HUES64 (cell line): ENCODE results near the gene NDUFAF2.
"Not testable (repeated sequence)": the region's sequence is repeated elsewhere in the genome, so short reads cannot be mapped to it uniquely, and the experiment has no call there.

Experiments used
- H3K27ac ChIP-seq: 2 replicates; pipeline ENCODE4 v1.7.0; 2013; ENCODE audit warnings: low read depth, low read length, inconsistent platforms
- H3K27me3 ChIP-seq: 2 replicates; pipeline ENCODE4 v1.6.1; 2013; ENCODE audit warnings: mild to moderate bottlenecking, low read length; ENCODE audit not compliant: insufficient read depth
- H3K36me3 ChIP-seq: 2 replicates; pipeline ENCODE4 v1.6.1; 2013; ENCODE audit warnings: mild to moderate bottlenecking, low read length; ENCODE audit not compliant: insufficient read depth
- H3K4me1 ChIP-seq: 2 replicates; pipeline ENCODE4 v1.6.1; 2013; ENCODE audit warnings: mild to moderate bottlenecking, low read length, moderate library complexity; ENCODE audit not compliant: insufficient read depth
- H3K4me3 ChIP-seq: 2 replicates; pipeline ENCODE4 v1.5.1; 2013; ENCODE audit warnings: mild to moderate bottlenecking, low read length, moderate library complexity
- H3K9ac ChIP-seq: 2 replicates; pipeline ENCODE4 v1.6.1; 2013; ENCODE audit warnings: mild to moderate bottlenecking, low read depth, low read length
- H3K9me3 ChIP-seq: 2 replicates; pipeline ENCODE4 v1.6.1; 2013; ENCODE audit warnings: low read depth, low read length; ENCODE audit not compliant: insufficient read depth
- WGBS: fragments of 150-250, 120-280 bp; methylation state at CpG from one replicate; pipeline ENCODE4 v1.1.7; 2013; ENCODE audit warnings: missing lambda C conversion rate; 5-methylcytosine and 5-hydroxymethylcytosine counted together

Gene NDUFAF2

DNA sequence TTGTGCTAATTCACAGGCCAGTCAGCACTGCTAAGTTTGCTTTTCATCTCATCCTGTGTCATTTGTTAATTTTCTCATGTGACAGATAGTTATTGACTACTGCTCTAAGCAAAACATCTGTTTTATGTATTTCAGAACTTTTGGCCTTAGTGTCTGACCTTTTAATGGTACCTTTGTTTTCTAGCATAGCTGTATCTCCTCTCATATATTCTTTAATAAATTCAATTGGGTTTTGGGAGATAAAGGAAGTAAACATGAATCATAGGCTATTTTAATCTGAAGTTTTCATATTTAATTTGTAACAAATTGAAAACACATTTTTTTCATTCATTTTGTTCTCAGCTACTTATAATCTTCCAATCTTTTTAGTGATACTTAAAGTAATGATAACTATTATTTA is 13.1 kb downstream of the NDUFAF2 start:
- Histone ChIP-seq H3K36me3 (no peaks in the 10 kb centered on the region), H3K4me3 (no peak overlapping the region), H3K27ac (no peak overlapping the region), H3K9me3 (peaks cover 7% of the 10 kb centered on the region), H3K9ac (no peak overlapping the region), H3K4me1 (peaks cover 8% of the 10 kb centered on the region; the same call in 1 of the 2 replicates), H3K27me3 (no peaks in the 10 kb centered on the region)

DNA sequence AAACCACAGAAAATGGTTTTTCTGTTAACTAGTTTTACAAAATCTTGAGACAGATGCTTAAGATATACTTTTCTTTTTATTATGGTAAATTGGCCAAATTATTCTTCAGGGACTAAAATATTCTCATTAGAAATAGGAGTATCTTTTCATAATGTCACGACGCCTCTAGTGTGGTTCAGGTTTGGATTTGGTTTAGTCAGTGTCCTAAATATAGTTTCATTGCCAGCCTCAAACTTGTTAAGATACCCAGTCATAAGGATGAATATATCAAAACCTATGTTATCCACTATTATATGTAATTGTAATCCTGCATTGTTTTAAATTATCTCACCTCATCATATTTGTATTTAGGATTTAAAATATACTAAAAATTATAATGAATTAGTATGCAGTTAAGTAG is 13.7 kb downstream of the NDUFAF2 start:
- H3K27ac ChIP-seq: no peak overlapping the region

DNA sequence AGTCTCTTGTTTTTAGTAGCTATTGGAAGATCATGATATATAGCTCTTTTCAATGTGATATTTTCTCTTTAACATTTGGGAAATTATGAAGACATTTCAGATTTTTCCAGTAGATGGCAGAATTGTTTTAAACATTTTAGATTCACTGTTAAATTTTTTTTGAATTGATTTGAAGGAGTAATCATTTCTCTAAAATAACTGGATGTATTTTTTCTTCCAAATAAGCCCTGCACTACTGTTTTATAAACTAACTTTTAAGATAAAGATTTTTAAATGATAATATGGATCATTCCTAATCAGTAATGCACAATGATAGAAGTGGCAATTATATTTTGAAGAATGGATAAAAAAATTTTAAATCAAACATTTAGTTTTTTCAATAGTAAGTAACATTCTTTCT is 14.2 kb downstream of the NDUFAF2 start:
- H3K27ac ChIP-seq: no peak overlapping the region
- H3K27me3 ChIP-seq: no peaks in the 10 kb centered on the region
- no peaks in the 10 kb centered on the region for H3K36me3 ChIP-seq
- no peak overlapping the region for H3K9ac ChIP-seq
- H3K9me3 ChIP-seq: peaks cover 7% of the 10 kb centered on the region
- H3K4me1 ChIP-seq: peaks cover 5% of the 10 kb centered on the region; the same call in 1 of the 2 replicates
- no peak overlapping the region for H3K4me3 ChIP-seq

More for the DNA sequence above, 13.7 kb downstream of the NDUFAF2 start:
- Histone ChIP-seq H3K4me3 (no peak overlapping the region), H3K36me3 (no peaks in the 10 kb centered on the region), H3K9ac (no peak overlapping the region), H3K9me3 (peaks cover 7% of the 10 kb centered on the region), H3K27me3 (no peaks in the 10 kb centered on the region), H3K4me1 (peaks cover 8% of the 10 kb centered on the region; the same call in 1 of the 2 replicates)
- WGBS: no CpG with 5 or more reads among the region's 2 CpGs

DNA sequence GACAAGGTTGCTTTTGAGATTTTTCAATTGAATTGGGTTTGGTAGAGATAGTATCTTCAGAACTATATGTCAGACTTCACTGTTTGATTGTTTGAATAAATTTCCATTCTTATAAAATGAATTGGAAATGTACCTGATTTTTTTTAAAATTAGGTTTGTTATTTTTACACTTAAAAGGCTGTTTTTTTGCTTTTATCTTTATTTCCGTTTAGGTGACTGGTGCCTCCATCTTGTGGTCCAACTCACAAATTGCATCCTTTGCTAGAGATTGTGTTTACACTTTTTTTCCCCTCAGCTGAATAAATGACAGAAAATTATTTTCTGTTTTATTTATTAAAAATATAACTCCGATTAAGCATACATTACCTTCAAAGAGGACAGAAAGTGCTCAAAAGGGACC is 15.6 kb downstream of the NDUFAF2 start:
- no peak overlapping the region for H3K9ac ChIP-seq
- H3K4me3 ChIP-seq: no peak overlapping the region
- 0 out of 2 replicates have a peak, but pooled peaks cover 3% of the 10 kb centered on the region for H3K4me1 ChIP-seq
- H3K9me3 ChIP-seq: no peaks in the 10 kb centered on the region
- WGBS: 55% methylated on average over 1 of the region's 2 CpGs
- no peaks in the 10 kb centered on the region for H3K27me3 ChIP-seq
- no peaks in the 10 kb centered on the region for H3K36me3 ChIP-seq
- H3K27ac ChIP-seq: no peak overlapping the region

DNA sequence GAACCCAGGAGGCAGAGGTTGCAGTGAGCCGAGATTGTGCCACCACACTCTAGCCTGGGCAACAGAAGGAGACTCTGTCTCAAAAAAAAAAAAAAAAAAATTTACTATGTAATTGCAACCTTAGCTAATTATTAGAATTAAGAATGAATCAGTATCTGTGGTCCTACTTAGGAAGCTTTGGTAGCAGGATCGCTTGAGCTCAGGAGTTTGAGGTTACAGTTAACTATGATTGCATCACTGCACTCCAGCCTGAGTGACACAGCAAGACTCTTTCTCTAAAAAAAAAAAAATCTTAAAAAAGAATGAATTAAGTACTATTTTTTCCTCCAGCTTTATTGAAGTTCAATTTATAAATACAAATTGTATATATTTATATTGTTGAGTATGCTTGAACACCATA is 16.7 kb downstream of the NDUFAF2 start:
- Histone ChIP-seq H3K9ac (no peak overlapping the region), H3K27me3 (no peaks in the 10 kb centered on the region), H3K4me1 (0 out of 2 replicates have a peak, but pooled peaks cover 3% of the 10 kb centered on the region), H3K27ac (no peak overlapping the region), H3K4me3 (no peak overlapping the region), H3K9me3 (peaks cover 7% of the 10 kb centered on the region; the same call in 1 of the 2 replicates), H3K36me3 (no peaks in the 10 kb centered on the region)
- 100% methylated on average over 2 of the region's 2 CpGs for WGBS

DNA sequence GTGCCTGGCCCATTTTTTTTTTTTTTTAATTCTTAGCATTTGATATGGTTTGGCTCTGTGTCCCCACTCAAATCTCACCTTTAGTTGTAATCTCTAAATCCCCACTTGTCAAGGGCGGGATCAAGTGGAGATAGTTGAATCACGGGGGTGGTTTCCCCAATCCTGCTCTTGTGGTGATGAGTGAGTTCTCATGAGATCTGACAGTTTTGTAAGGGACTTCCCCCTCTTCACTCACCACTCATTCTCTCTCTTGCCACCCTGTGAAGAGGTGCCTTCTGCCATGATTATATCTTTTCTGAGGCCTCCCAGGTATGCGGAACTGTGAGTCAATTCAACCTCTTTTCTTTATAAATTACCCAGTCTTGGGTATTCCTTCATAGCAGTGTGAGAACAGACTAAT is 27.2 kb downstream of the NDUFAF2 start:
- no peaks in the 10 kb centered on the region for H3K36me3 ChIP-seq
- no peak overlapping the region for H3K27ac ChIP-seq
- WGBS: 90% methylated on average over 1 of the region's 3 CpGs
- H3K9me3 ChIP-seq: peaks cover 3% of the 10 kb centered on the region; the same call in 1 of the 2 replicates
- H3K9ac ChIP-seq: no peak overlapping the region
- no peaks in the 10 kb centered on the region for H3K4me1 ChIP-seq
- H3K27me3 ChIP-seq: no peaks in the 10 kb centered on the region
- H3K4me3 ChIP-seq: no peak overlapping the region

DNA sequence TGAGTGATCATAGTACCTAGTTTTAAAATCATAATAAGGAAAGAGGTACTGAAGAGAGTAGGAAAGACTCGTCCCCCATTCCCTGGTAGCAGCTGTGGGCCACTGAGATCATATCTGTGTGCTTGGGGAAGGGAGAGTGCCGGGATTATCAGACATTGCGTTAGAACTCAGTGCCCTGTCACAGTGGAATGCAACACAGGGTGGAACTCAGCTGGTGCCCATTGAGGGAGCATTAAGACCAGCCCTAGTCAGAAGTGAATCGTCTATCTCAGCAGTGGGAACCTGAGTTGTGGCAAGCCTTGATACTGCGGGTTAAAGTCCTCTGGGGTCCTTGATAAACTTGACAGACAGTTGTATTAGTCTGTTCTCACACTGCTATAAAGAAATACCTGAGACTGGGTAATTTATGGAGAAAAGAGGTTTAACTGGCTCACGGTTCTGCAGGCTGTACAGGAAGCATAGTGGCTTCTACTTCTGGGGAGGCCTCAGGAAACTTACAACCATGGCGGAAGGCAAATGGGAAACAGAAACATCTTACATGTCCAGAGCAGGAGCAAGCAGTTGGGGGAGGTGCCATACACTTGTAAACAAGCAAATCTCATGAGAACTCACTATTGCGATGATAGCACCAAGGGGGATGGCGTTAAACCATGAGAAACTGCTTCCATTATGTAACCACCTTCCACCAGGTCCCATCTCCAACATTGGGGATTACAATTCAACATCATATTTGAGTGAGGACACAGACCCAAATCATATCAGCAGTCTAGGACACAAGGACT is 33.1 kb downstream of the NDUFAF2 start:
- Histone ChIP-seq H3K27ac (no peak overlapping the region; the same call in 1 of the 2 replicates), H3K4me1 (no peaks in the 10 kb centered on the region), H3K36me3 (no peaks in the 10 kb centered on the region), H3K27me3 (no peaks in the 10 kb centered on the region), H3K4me3 (no peak overlapping the region), H3K9ac (no peak overlapping the region), H3K9me3 (peaks cover 8% of the 10 kb centered on the region)
- 91% methylated on average over 8 of the region's 9 CpGs for WGBS

DNA sequence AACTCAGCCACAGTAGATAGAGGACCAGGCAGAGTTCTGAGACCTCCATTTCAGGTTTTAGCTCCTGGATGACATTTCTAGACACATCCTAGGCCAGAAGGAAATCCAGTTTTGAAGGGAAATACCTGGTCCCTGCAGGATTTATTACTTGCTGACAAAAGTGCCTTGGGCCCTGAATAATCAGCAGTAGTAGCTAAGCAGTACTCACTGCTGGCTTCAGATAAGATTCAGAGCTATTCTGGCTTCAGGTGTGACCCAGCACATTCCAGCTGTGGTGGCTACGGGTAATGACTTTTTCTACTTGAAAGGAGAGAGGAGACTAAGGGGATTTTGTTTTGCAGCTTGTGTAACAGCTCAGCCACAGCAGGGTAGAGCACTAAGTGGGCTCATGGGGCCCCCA is 34.0 kb downstream of the NDUFAF2 start:
- no peaks in the 10 kb centered on the region for H3K27me3 ChIP-seq
- H3K4me1 ChIP-seq: no peaks in the 10 kb centered on the region
- no peaks in the 10 kb centered on the region for H3K36me3 ChIP-seq
- H3K4me3 ChIP-seq: no peak overlapping the region
- WGBS: 81% methylated on average over 1 of the region's 1 CpG
- no peak overlapping the region for H3K9ac ChIP-seq
- H3K9me3 ChIP-seq: peaks cover 8% of the 10 kb centered on the region
- no peak overlapping the region; the same call in 1 of the 2 replicates for H3K27ac ChIP-seq

DNA sequence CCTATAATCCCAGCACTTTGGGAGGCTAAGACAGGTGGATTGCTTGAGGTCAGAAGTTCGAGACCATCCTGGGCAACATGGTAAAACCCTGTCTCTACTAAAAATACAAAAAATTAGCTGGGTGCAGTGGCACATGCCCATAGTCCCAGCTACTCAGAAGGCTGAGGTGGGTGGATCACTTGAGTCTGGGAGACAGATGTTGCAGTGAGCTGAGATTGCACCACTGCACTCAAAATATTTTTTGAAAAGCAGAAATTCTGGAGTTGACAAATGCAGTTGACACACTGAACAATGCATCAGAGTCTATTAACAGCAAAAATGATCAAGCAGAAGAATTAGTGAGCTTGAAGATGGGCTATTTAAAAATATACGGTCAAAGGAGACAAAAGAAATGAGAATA is 35.5 kb downstream of the NDUFAF2 start:
- H3K9ac ChIP-seq: no peak overlapping the region
- no peaks in the 10 kb centered on the region for H3K4me1 ChIP-seq
- no peak overlapping the region for H3K27ac ChIP-seq
- no peaks in the 10 kb centered on the region for H3K27me3 ChIP-seq
- WGBS: 88% methylated on average over 2 of the region's 2 CpGs
- no peaks in the 10 kb centered on the region for H3K36me3 ChIP-seq
- H3K9me3 ChIP-seq: peaks cover 8% of the 10 kb centered on the region
- no peak overlapping the region for H3K4me3 ChIP-seq

DNA sequence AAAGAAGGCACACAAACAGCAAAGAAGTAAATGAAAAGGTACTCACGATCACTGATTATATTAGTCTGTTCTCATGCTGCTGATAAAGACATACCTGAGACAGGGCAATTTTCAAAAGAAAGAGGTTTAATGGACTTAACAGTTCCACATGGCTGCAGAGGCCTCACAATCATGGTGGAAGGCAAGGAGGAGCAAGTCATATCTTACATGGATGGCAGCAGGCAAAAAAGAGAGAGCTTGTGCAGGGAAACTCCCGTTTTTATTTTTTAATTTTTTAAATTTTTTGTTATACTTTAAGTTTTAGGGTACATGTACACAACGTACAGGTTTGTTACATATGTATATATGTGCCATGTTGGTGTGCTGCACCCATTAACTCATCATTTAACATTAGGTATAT is 37.1 kb downstream of the NDUFAF2 start:
- H3K9ac ChIP-seq, H3K9me3 ChIP-seq, H3K4me3 ChIP-seq, H3K27me3 ChIP-seq, H3K27ac ChIP-seq, H3K36me3 ChIP-seq, H3K4me1 ChIP-seq: not testable (repeated sequence)
- WGBS: 96% methylated on average over 2 of the region's 3 CpGs

DNA sequence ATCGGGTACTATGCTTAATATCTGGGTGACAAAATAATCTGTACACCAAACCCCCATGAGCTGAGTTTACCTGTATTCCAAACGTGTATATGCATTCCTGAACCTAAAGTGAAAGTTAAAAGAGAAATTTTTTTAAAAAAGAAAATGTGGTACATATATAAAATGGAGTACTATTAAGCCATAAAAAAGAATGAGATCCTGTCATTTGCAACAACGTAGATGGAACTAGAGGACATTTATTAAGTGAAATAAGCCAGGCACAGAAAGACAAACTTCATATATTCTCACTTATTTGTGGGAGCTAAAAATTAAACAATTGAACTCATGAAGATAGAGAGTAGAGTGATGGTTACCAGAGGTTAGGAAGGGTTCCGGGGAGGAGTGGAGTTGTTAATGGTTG is 44.8 kb downstream of the NDUFAF2 start:
- H3K4me3 ChIP-seq: no peak overlapping the region
- H3K27me3 ChIP-seq: no peaks in the 10 kb centered on the region
- H3K27ac ChIP-seq: no peak overlapping the region
- no peak overlapping the region for H3K9ac ChIP-seq
- H3K4me1 ChIP-seq: no peaks in the 10 kb centered on the region
- H3K9me3 ChIP-seq: peaks cover 35% of the 10 kb centered on the region
- H3K36me3 ChIP-seq: peaks cover 4% of the 10 kb centered on the region; the same call in 1 of the 2 replicates
- 96% methylated on average over 3 of the region's 4 CpGs for WGBS
